Dermis blood vessel endothelial cell (primary cell): ENCODE measurements around the gene CFAP141. TPM values are rescaled to one million over a fixed set of nuclear protein-coding genes. Genes with fewer than 3 reads are reported as not detected.

Source experiments
- DNase-seq: peaks from one replicate; pipeline ENCODE4 v3.0.0; 2010
- total RNA-seq: library from RNA; depleted of rRNA; stranded (reverse); fragments of >200 nt; gene quantifications from 2 replicates; pipeline ENCODE4 v1.2.3, GENCODE V29; 2014

Gene CFAP141
- total RNA-seq, 1 donor from 2014 or later: not detected

GRCh38 chr1:154170547-154171222 lies 35.4 kb downstream of the CFAP141 start:
- no peak for DNase-seq

- DNase-seq: no peak
These were observed 38.7 kb downstream of the CFAP141 start for GRCh38 chr1:154167461-154167860.

- DNase-seq: no peak
These were observed 39.9 kb downstream of the CFAP141 start for GRCh38 chr1:154166207-154166606.

- no peak for DNase-seq
These were observed 46.6 kb downstream of the CFAP141 start for GRCh38 chr1:154159554-154159953.

- DNase-seq: no peak
These were observed 47.6 kb downstream of the CFAP141 start for GRCh38 chr1:154158307-154159125.

GRCh38 chr1:154157520-154158306 lies 48.4 kb downstream of the CFAP141 start:
- no peak for DNase-seq

- DNase-seq: peak; percentile 95
These were observed 50.9 kb downstream of the CFAP141 start for GRCh38 chr1:154155251-154155650.

- DNase-seq: peak; percentile 85
These were observed 51.5 kb downstream of the CFAP141 start, which contains the start of gene NUP210L for GRCh38 chr1:154154534-154155191. NUP210L (minus strand) TSS chr1:154155073.

- no peak for DNase-seq
These were observed 52.1 kb downstream of the CFAP141 start for GRCh38 chr1:154154053-154154452.

- DNase-seq: peak; percentile 26
These were observed 54.8 kb downstream of the CFAP141 start for GRCh38 chr1:154151311-154151710.

Other genes starting within 250 kb of the CFAP141 start
- 3.7 and 7.5 TPM in 2 replicates for gene CRTC2, start 247.7 kb downstream of the CFAP141 start, total RNA-seq
- 153 and 161 TPM in 2 replicates for gene SLC39A1, start 242.8 kb downstream of the CFAP141 start, total RNA-seq
- 11.0 and 13.1 TPM in 2 replicates for gene CREB3L4, start 238.4 kb downstream of the CFAP141 start, total RNA-seq
- gene JTB, start 228.7 kb downstream of the CFAP141 start, total RNA-seq: 139 and 198 TPM in 2 replicates
- gene RAB13, start 220.0 kb downstream of the CFAP141 start, total RNA-seq: 104 and 112 TPM in 2 replicates
- gene RPS27, start 215.6 kb downstream of the CFAP141 start, total RNA-seq: 348 and 1,017 TPM in 2 replicates
- gene NUP210L, start 51.3 kb downstream of the CFAP141 start, total RNA-seq: 0.09 and 0.17 TPM in 2 replicates
- 707 and 1,476 TPM in 2 replicates for gene TPM3, start 14.2 kb downstream of the CFAP141 start, total RNA-seq
- 47.8 and 97.6 TPM in 2 replicates for gene UBAP2L, start 14.6 kb upstream of the CFAP141 start, total RNA-seq
- gene HAX1, start 66.3 kb upstream of the CFAP141 start, total RNA-seq: 69.9 and 99.0 TPM in 2 replicates
- gene AQP10, start 114.8 kb upstream of the CFAP141 start, total RNA-seq: not detected in 2 replicates
- 90.0 and 108 TPM in 2 replicates for gene ATP8B2, start 119.2 kb upstream of the CFAP141 start, total RNA-seq
- 23.3 and 25.2 TPM in 2 replicates for gene IL6R, start 199.0 kb upstream of the CFAP141 start, total RNA-seq